SKM-1 (cell line): ENCODE results near the gene PDHX.

ENCODE experiments used
- DNase-seq: peaks from one replicate; lab custom pipeline; 2025; ENCODE audit not compliant: unreplicated experiment; lab: John Stamatoyannopoulos, UW

The PDHX gene

GRCh38 chr11:34987617-34988016, 71.2 kb downstream of the PDHX start:
- no peak for DNase-seq

GRCh38 chr11:34988294-34989255, 72.2 kb downstream of the PDHX start:
- no peak for DNase-seq

- no peak for DNase-seq
These were observed 74.5 kb downstream of the PDHX start for GRCh38 chr11:34990916-34991315.

- DNase-seq: no peak
These were observed 78.4 kb downstream of the PDHX start for GRCh38 chr11:34994854-34995253.

- DNase-seq: no peak
These were observed 80.5 kb downstream of the PDHX start for GRCh38 chr11:34996958-34997357.

- DNase-seq: peak; percentile 39
These were observed 81.6 kb downstream of the PDHX start for GRCh38 chr11:34997952-34998528.

GRCh38 chr11:34999453-34999852, 83.0 kb downstream of the PDHX start:
- DNase-seq: no peak

GRCh38 chr11:35003186-35003585, 86.8 kb downstream of the PDHX start:
- no peak for DNase-seq

GRCh38 chr11:35003658-35004057, 87.2 kb downstream of the PDHX start:
- no peak for DNase-seq

GRCh38 chr11:35005141-35005780, 88.8 kb downstream of the PDHX start:
- no peak for DNase-seq

- DNase-seq: no peak
These were observed 90.1 kb downstream of the PDHX start for GRCh38 chr11:35006389-35007128.

- no peak for DNase-seq
These were observed 90.9 kb downstream of the PDHX start for GRCh38 chr11:35007277-35007676.

GRCh38 chr11:35009191-35009943, 92.9 kb downstream of the PDHX start:
- DNase-seq: no peak

GRCh38 chr11:35009944-35010342, 93.5 kb downstream of the PDHX start:
- DNase-seq: no peak

GRCh38 chr11:35010654-35011053, 94.2 kb downstream of the PDHX start:
- DNase-seq: no peak

GRCh38 chr11:35011389-35011788, 95.0 kb downstream of the PDHX start:
- DNase-seq: no peak

GRCh38 chr11:35011944-35012343, 95.5 kb downstream of the PDHX start:
- no peak for DNase-seq

- DNase-seq: no peak
These were observed 96.2 kb downstream of the PDHX start for GRCh38 chr11:35012467-35013191.

GRCh38 chr11:35013514-35014233, 97.3 kb downstream of the PDHX start:
- DNase-seq: no peak
